DMS 273 (cell line): ENCODE results near the gene TMCC3.
A peak's percentile ranks its signal among the peaks of the same experiment; 100 is the strongest.

Experiments used
- DNase-seq: peaks from one replicate; lab custom pipeline; 2025; ENCODE audit not compliant: unreplicated experiment; lab: John Stamatoyannopoulos, UW

Gene TMCC3

DNA sequence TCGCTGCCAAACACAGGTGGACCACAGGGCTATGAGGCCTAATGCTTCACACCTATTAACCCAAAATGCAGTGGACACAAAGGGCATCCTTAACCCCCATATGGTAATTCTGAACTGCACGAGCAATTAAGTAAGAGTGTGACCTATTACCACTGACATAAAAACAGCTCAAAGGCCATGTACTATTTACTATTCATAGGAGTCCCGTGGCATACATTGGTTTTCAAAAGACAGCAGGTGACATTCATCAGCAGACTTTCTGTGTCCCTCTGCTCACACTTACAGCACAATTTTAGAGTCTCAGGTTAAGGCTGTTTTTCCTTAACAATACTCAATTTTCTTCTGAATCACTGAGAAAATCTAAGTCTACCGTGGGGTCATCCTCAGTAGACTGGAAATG is 23.1 kb upstream of the TMCC3 start:
- DNase-seq = no peak

DNA sequence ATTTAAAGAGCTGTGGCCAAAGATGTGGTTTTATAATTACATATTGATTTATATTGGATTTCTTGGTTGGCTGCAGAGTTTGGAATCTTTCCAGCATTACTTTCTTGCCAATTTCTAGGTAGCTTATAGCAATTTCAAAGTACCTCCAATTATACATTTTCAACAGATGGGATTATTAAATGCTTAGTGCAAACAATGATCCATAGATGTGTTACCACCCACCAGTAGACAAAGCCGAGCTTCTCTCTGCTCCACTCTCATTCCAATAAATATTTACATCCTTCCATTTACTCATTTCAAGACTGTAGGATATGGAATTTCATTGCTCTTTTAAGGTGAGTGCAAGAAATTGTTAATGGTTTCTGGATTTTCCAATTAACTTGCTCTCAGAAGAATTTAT is 21.6 kb upstream of the TMCC3 start:
- no peak for DNase-seq

DNA sequence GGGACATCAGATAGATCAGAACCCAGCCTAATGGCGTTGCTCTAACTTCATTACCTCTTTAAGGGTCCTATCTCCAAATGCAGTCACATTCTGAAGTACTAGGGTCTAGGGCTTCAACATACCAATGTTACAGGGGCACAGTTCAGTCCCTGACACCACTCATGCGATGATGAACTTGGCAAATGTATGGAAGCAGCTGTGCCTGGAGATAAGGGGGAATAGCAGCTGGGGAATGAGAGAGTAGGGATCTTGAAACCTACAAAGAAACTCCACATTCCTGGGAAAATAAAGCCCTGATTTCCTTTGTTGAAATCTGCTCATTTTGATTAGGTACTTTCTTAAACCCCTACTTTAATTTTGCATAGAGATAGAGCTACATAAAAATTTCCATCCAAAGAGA is 20.5 kb upstream of the TMCC3 start:
- no peak for DNase-seq

DNA sequence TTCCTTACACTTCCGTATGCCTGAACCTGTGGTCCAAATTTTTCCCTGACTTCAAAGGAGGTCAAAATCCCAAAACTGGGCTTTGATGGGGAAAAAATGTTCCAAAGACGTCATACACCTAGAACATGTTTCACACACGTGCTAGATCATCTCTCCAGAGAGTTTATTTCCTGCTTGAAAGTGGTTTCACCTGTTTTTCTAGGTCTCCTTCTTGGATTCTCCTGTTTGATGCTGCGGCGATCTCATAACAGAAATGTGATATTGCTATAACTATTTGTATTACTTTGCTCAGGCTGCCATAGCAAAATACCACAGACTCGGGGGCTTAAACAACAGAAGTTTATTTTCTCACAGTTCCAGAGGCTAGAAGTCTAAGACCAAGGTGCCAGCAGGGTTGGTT is 19.7 kb upstream of the TMCC3 start:
- DNase-seq = no peak

DNA sequence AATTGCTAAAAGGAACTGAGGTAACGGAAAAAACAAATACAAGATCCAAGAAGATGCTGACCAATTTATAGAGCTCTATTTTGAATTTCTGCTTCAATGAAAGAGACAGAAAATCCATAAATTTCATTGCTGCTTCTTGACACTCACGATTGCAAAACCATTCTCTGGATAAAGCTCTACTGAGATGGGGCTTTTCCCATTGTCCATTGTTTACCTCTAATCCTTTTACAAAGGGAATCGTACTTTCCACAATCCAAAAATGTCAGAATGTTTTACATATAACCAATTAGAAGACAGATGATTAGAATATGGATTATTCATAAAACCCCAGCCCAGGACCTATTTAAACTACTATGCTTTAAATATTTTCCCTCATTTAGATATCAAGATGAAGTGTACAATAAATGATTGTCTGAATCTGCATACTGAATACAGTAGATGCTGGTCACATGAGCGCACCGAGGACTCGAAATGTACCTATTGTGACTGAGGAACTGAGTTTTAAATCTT is 16.7 kb upstream of the TMCC3 start:
- no peak for DNase-seq

DNA sequence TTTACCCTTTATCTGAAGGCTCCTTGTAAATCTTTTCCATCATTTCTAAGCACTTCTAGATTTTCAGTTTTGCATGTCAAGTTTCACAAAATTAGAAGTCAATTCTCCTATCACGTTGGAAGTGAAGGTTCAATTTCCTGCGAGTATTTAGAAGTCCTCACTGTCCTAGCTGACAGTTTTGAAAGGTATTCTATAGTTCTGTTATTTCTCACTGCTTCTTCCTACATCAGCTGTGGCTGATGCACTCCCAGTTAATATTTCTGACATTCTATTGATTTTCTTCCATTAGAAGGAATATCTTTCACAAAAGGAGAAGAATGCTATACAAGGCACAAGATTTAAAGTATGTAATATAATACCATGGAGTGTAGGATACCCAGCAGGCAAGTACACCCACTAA is 15.8 kb upstream of the TMCC3 start:
- no peak for DNase-seq

DNA sequence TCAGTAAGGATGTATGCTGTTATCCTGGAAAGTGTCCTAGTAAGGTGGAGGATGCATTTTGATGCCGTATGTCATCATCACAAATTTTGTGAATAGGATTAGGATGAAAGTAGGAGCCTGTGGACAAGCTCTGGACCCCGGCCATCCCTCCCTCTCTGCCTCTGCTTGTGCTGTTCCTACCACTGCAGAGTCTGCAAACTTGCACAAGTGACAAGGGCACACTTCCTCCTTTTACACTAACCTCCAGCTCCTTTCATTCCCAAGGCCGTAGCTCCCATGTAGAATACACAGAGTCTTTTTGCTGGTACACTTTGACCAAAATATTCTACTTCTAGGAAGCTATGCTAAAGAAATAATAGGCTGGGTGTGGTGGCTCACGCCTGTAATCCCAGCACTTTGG is 13.3 kb upstream of the TMCC3 start:
- DNase-seq = no peak

DNA sequence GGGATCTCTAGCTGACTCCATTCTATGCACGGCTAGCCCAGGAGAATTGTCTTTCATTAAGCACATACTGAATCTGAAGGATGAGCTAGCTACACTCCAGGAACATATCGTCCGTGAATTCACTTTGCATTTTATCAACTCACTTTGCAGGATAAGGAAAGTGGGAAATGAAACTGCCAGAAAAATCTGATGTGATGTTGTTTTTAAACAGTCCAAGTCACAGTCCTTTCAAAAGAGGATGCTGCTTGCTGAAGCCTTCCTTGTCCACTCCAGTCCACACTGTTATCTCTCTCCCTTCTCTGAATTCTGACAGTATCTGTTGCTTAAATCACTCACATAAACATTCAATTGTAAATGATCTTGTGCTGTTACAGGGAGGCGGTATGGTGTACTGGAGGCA is 12.7 kb upstream of the TMCC3 start:
- no peak for DNase-seq

DNA sequence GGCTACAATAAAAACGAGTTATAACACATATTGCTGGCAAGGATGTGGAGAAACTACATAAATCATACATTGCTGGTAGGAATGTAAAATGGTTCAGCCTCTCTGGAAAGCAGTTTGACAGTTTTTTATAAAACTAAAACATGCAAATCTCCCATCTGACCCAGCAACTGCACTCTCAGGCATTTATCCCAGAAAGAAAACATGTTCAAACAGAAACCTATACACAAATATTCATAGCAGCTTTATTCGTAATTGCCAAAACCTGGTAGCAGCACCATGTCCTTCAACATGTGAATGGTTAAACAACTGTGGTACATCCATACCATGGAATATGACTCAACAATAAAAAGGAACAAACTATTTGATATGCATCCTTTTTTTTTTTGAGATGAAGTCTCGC is 10.1 kb upstream of the TMCC3 start:
- DNase-seq = no peak

DNA sequence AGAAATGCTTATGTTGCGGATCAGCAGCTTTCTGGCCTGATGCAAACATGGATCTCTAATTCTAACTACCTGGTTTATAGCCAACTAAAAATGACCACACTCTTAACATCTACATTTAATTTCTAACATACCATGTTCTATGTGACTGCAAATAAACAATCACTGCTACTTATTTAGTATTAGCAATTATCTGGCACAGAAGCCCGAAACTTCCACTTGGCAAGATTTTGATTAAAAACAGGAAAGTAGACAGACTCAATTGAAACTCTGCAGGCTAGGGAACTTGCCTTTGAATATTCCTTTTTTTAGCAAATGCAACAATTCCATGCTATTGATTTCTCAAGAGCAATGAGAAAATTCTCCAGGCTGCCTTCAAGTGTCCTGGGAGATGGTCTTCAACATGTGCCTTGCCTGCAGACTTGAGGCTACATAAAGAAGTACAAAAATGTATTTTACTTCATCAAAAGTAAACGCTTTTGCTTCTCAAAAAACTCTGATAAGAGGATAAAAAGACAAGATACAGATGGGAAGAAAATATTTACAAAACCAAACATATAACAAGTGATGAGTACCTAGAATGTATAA is 9.1 kb upstream of the TMCC3 start:
- no peak for DNase-seq

DNA sequence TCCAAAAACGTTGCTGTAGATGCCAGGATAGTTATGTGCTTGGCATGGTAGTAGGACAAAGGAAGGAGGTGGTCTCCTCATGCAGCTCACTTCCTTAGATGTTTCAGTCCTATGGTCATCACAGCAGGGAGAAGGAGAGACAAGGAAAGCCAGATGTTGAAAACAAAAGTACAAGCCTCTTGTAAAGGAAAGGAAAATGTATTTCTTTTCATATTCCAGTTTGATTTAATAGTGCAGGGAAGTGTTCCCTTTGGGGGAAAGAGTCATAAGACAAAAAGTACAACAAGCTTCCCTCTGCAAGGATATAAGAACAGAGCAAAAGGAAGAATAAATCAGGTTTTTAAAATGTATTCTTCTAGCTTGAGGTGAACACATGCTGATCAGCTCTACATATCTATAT is 8.6 kb upstream of the TMCC3 start:
- no peak for DNase-seq

DNA sequence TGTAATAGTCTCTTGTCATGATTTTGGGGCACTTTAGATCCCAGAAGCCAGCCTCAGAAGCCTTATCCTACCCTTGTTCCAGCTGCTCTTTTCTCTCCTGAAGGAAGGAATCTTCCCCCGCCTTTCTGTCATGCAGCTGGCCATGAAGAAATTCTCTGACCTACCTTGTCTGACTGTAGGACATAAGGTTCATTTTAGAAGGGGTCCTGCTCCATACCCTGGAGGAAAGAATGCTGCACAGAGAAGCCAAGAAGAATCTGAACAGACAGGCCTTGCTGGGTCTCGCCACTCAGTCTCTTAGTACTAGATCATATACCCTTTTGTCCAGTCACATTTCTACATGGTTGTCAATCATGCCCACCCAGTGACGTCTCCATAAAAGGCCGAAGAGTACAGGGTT is 6.2 kb upstream of the TMCC3 start:
- DNase-seq = no peak

DNA sequence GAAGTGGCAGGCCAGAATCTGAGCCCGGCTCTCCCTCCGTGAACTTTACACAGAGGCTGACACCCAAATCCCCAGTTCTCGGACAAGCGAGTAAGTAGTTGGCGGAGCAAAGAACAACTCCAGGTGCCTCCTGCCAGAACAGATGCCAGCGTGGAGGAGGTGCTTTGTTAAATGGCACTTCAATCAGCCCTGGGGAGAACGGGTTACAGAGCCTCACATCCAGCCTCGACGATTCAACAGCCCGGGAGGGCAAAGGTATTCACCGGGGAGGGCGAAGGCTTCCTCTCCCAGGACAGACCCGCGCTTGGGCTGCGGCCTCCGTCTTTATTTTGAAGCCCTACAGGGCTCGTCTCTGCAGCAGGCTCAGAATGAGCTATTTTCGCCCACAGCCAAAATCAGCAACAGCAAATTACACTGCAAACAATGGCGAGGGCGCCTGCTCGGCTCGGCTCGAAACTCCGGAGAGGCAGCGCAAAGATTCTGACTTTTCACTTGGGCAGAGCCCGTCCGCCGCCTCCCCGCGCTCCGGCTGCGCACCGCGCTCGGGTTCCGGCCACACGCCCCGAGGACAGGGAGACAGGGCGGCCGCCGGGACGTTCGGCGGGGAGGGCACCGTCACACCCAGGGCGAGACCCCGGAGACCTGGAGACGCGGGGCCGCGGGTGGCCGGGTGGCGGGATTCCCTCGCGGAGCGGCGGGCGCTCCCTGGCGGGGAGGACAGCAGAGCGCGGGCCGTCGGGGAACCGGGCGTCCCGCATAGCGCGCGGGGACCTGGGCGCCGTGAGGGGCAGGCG is 811 bp downstream of the TMCC3 start:
- peak; percentile 62 for DNase-seq

DNA sequence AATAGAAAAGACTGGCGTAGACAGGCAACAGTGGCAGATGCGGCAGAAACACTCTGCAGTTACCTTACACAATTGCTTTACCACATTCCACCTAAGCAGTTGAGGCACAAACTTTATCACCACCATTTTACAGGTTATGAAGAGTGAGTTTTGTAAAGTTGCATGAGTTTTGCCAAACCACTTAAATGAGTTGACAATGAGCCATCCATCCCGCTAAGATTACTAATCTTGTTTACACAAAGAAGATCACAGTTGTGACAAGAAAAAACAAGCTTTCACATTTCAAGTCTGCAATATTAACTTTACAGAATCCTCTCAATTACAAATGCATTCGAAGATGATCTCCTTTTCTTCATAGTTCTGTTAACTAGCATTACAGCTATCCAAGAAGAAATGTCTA is 1.8 kb downstream of the TMCC3 start:
- DNase-seq = no peak

DNA sequence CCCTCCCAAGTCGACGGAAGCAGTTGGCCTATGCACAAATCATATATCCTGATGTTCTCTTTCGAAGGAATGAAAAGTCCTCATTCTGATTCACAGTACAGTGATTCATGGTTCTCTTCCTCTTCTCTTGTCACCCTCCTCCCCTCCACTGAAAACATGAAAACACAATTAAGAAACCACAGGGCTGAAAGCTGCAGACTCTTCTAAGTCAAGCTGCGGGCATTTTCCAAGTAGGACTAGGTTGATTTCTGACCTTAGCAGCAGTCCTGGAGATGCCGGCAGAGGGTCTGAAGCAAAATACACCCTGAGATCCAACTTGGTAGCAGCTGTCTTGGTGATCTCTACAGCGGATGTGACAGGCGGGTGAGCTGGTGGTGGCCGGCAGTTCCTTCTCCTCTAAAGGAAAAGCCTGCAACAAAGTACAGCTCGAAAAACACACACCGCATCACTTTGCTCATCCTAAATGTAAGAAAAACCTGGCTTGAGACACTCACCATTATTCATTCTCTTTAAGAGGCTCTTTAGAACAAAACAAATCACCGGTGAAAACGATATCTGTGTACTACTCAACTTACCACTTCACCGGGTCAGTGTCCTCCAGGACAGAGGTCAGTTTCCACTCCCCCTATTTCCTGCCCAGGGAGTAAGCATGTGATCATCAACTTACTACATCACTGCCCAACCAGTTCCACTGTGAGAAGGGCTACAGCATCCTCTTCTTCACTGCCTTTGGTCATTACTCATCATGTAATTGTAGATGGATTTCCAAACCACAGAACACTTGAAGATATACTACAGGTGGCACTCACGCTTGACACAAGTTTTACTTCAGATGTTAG is 6.0 kb downstream of the TMCC3 start:
- no peak for DNase-seq

DNA sequence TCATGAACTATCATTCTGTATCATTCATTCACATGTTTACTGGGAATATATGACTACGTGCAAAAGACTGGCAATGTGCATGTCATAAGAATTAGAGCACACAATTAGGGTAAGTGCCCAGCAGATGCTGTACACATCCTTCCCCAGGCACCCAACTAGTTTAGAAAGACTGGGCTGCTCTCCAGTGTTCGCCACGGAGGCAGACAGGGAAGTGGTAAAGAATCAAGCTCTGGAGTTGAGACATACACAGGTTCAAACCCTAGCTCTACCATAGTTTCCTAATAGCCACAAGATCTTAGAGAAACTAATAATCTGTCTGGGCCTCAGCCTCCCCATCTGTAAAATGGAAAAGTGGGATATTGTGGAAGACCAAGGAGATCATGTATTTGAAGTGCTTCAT is 6.8 kb downstream of the TMCC3 start:
- no peak for DNase-seq

DNA sequence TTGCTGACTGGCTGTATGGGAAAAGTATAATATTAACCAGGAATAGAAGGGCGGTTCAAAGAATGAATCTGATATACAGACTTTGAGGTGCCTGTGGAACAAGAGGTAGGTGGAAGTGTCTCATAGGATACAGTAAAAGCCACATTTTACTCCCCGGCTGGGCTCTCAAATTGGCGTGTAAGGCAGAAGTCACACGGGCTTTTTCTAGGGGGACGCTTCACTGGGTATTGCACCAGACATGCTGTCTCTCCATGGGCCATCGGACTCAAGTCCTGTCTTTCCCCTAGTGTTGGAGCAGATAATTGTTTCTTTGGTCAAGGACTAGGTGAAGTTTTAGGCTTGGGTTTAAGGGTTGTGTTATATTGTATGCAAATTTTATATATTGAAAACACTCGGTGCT is 9.1 kb downstream of the TMCC3 start:
- no peak for DNase-seq

DNA sequence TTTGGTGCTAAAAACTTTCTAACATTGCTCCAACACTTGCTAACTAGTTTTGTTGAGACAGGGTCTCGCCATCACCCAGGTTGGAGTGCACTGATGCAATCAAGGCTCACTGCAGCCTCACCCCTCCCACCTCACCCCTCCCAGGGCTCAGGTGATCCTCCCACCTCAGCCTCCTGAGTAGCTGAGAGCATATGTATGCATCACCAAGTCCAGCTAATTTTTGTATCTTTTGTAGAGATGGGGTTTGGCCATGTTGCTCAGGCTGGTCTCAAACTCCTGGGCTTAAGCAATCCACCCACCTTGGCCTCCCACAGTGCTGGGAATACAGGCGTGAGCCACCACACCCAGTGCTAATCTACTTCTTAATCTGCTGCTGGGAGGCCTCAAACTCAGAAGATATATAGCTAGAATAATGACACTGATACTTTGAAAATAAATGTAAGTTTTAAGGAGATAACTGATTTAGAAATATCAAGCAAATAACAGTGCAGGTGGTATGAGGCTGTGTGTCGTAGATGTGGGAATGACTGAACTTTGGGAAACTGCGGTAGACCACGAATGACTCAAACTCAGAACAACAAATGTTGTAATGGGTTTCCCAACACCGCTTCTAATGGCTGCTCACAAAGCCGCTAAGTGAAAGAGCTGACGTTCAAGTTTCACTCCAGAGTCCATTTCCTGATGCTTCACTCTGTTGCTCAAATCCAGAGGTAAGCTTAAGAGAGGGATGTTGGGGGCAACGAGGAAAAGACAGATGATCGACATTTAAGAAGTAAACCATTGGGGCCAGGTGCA is 10.0 kb downstream of the TMCC3 start:
- no peak for DNase-seq

DNA sequence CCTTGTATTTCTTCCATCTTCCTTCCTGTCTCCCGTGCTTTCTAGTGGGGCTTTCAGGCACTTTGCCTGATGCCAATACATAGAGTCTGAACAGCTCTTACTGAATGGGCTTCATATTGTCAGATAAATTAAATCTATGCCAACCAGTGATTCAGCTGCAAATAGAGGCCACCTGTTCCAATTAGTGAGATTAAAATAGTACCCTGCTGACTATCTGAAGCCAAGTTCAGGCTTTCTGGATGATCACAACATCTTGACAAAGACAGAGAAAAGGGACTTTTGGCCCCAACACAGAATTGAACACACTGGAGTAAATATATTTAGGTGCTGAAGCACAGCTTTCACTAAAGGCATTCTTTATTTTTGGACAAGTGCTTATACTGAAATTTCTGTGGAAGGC is 11.8 kb downstream of the TMCC3 start:
- DNase-seq = peak; percentile 39

DNA sequence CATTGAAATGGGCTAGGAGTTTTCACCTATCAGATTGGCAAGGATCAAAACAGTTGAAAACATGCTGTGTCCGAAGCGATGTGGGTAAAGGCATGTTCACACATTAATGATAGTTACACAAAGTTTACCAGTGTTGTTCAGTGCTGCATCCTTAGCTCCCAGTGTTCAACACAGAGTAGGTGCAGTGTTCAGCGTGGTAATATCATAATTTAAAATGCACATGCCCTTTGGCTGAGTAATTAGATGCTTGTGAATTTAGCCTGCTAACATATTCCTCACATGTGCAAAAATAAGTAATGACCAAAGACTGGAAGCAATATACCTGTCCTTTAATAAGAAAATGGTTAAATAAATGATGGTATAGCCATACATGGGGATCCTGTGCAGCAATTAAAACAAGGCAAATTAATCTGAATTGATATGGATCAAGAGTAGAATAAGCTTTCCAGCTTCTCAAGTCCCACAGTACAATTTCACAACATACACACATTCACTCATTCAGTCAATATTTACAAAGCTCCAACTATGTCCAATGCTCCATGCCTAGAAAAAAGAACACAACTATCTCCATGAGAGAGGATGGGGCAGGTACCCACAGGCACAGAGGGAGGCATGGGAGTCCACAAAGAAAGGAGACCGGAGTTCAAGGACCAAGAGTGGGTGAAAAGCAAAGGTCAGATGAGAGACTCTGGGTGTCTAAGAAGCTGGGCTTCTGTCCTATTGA is 12.8 kb downstream of the TMCC3 start:
- DNase-seq = no peak
